Measurements from ENCODE around the gene NR1H3. TPM values are rescaled to one million over a fixed set of nuclear protein-coding genes. Genes with fewer than 3 reads are reported as not detected.
A peak's percentile ranks its signal among the peaks of the same experiment; 100 is the strongest.

The NR1H3 gene
- total RNA-seq, 1 donor from 2014 or later: 92.4 TPM

DNA sequence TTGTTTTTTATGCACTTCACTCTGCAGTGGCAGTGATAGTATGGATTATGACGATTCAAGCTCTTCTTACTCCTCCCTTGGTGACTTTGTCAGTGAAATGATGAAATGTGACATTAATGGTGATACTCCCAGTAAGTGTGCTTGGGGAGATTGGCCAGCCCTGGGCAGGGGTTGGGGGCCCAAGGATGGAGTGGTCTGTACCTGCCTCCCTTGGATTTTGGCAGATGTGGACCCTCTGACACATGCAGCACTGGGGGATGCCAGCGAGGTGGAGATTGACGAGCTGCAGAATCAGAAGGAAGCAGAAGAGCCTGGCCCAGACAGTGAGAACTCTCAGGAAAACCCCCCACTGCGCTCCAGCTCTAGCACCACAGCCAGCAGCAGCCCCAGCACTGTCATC lies 26.4 kb downstream of the NR1H3 start:
- TF ChIP-seq, protein P1, sequence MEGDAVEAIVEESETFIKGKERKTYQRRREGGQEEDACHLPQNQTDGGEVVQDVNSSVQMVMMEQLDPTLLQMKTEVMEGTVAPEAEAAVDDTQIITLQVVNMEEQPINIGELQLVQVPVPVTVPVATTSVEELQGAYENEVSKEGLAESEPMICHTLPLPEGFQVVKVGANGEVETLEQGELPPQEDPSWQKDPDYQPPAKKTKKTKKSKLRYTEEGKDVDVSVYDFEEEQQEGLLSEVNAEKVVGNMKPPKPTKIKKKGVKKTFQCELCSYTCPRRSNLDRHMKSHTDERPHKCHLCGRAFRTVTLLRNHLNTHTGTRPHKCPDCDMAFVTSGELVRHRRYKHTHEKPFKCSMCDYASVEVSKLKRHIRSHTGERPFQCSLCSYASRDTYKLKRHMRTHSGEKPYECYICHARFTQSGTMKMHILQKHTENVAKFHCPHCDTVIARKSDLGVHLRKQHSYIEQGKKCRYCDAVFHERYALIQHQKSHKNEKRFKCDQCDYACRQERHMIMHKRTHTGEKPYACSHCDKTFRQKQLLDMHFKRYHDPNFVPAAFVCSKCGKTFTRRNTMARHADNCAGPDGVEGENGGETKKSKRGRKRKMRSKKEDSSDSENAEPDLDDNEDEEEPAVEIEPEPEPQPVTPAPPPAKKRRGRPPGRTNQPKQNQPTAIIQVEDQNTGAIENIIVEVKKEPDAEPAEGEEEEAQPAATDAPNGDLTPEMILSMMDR (IDR thresholded peaks at IDR 0.05): no peak
- DNase-seq (ENCODE audit: low spot score in 2 of 2): no peak
- no peaks in the 10 kb centered on the region for H3K4me1 ChIP-seq
- no peaks in the 10 kb centered on the region for H3K9me3 ChIP-seq
- intact Hi-C loops (cut with DNase I): no loop called here
- peaks cover 83 to 99% of the 10 kb centered on the region in 2 donors for H3K36me3 ChIP-seq
- no peak overlapping the region for H3K4me3 ChIP-seq
- H3K27me3 ChIP-seq: no peaks in the 10 kb centered on the region
- H3K27ac ChIP-seq: no peak overlapping the region

DNA sequence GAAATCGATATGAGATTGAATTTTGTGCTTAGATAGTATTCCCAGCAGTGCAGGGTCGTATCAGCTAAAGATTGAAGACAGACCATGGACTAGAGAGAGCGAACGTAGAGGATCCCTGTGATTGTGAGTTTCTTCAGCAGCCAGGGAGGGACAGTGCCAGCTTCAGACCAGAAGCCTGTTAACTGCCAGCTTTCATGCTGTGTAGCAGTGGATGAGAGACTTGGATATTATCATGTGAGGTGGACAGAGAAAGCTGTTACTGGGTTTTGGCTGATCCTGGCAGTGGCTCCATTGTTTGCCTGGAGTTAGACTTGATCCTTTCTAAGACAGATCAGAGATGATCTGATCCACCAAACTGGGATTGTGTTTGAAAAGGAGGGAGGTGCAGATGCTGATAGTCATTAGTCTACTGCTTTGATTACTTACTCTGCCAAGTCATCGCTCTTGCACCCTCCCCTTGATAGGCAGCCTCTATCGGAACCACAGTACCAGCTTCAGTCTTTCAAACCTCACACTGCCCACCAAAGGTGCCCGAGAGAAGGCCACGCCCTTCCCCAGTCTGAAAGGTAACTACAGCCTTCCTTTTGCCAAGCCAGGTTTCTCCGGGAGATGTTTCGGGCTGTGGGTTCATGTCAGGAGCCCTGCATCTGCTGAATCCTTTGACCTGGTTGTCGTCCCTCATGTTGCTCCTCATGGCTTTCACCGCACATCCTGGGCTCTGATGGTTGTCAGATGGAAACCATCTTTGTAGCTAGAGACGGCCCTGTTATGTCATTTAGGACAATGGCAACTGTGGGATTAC lies 28.4 kb downstream of the NR1H3 start:
- Histone ChIP-seq H3K9me3 (no peaks in the 10 kb centered on the region), H3K4me3 (no peak overlapping the region), H3K4me1 (no peaks in the 10 kb centered on the region), H3K27ac (no peak overlapping the region), H3K27me3 (no peaks in the 10 kb centered on the region), H3K36me3 (peaks cover 84 to 99% of the 10 kb centered on the region in 2 donors)
- TF ChIP-seq, protein P1 (IDR thresholded peaks at IDR 0.05): no peak
- intact Hi-C loops (cut with DNase I): no loop called here
- DNase-seq (ENCODE audit: low spot score in 2 of 2): no peak

DNA sequence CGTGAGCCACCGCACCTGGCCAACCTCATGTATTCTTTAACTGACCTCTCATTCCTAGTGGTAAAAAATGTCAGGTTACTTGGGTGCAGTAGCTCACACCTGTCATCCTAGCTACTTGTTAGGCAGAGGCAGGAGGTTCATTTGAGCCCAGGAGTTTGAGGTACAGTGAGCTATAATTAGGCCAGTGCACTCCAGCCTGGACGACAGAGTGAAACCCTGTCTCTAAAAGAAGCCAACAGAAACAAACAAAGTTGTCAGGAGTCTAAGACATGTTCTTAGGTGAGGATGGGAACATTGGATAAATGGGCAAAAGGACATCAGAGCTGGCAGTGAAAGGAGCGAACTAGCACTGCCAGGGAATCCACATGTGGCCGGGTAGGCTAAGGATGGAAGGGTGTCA lies 30.3 kb downstream of the NR1H3 start:
- DNase-seq (ENCODE audit: low spot score in 2 of 2): no peak
- Histone ChIP-seq H3K27ac (no peak overlapping the region), H3K4me1 (no peaks in the 10 kb centered on the region), H3K27me3 (no peaks in the 10 kb centered on the region), H3K36me3 (peaks cover 79 to 99% of the 10 kb centered on the region in 2 donors), H3K9me3 (no peaks in the 10 kb centered on the region), H3K4me3 (no peak overlapping the region)
- TF ChIP-seq, protein P1 (IDR thresholded peaks at IDR 0.05): no peak
- intact Hi-C loops (cut with DNase I): no loop called here

DNA sequence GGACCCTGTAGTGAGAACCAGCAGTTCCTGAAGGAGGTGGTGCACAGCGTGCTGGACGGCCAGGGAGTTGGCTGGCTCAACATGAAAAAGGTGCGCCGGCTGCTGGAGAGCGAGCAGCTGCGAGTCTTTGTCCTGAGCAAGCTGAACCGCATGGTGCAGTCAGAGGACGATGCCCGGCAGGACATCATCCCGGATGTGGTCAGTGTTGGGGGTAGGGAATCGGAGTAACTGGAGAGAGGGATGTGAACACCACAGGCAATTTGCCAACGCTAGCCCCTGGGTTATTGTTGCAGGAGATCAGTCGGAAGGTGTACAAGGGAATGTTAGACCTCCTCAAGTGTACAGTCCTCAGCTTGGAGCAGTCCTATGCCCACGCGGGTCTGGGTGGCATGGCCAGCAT lies 32.1 kb downstream of the NR1H3 start:
- peak in 1 of 2 donors; percentile 52 for DNase-seq (ENCODE audit: low spot score in 2 of 2)
- no peak overlapping the region for H3K4me3 ChIP-seq
- TF ChIP-seq, protein P1 (IDR thresholded peaks at IDR 0.05): no peak
- H3K4me1 ChIP-seq: no peaks in the 10 kb centered on the region
- no peak overlapping the region for H3K27ac ChIP-seq
- peaks cover 77 to 99% of the 10 kb centered on the region in 2 donors for H3K36me3 ChIP-seq
- no peaks in the 10 kb centered on the region for H3K27me3 ChIP-seq
- H3K9me3 ChIP-seq: no peaks in the 10 kb centered on the region
- intact Hi-C loops (cut with DNase I): no loop called here

DNA sequence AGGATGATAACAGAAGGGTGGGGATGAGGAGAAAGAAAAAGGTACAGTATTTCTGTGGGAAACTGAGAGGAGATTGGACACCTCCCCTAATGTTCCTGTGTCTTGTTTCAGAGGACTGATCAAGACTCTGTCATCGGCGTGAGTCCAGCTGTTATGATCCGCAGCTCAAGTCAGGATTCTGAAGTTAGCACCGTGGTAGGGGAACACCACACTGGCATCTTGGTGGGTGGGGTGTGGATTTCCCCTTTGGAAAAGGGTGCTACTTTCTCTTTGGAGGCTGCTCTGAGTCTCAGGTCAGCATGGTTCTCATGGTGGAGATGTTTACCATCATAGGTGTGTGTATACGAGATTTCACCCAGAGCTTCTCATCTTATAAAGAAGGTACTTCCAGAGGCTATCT lies 37.6 kb downstream of the NR1H3 start:
- Histone ChIP-seq H3K27me3 (no peaks in the 10 kb centered on the region), H3K9me3 (peaks cover 6 to 14% of the 10 kb centered on the region in 2 donors), H3K4me1 (no peaks in the 10 kb centered on the region), H3K4me3 (no peak overlapping the region), H3K36me3 (peaks cover 73 to 98% of the 10 kb centered on the region in 2 donors), H3K27ac (no peak overlapping the region)
- TF ChIP-seq, protein P1 (IDR thresholded peaks at IDR 0.05): no peak
- intact Hi-C loops (cut with DNase I): no loop called here
- DNase-seq (ENCODE audit: low spot score in 2 of 2): no peak
